Lower lobe of right lung (tissue), 2 donors: ENCODE data around the gene SLCO2A1. TPM values are rescaled to one million over a fixed set of nuclear protein-coding genes. Genes with fewer than 3 reads are reported as not detected.

Experiments used
- ATAC-seq, 2 donors: fragments of 200-7000 bp; cut with Tn5 transposase; one replicate each; pipeline ENCODE4 v1.9.1; 2020 to 2022; ENCODE audit warnings: mild to moderate bottlenecking in 2 of 2, moderate library complexity in 2 of 2
- DNase-seq: peaks from one replicate; pipeline ENCODE4 v3.0.0-alpha.2; 2020
- H3K27ac ChIP-seq: fragments of 200-600 bp; one replicate; pipeline ENCODE4 v1.8.0; 2022
- H3K27me3 ChIP-seq: fragments of 200-600 bp; one replicate; pipeline ENCODE4 v1.8.0; 2022; ENCODE audit warnings: low read depth
- H3K36me3 ChIP-seq: fragments of 200-600 bp; one replicate; pipeline ENCODE4 v1.8.0; 2022; ENCODE audit warnings: mild to moderate bottlenecking
- H3K4me1 ChIP-seq: fragments of 200-600 bp; one replicate; pipeline ENCODE4 v1.8.0; 2022
- H3K4me3 ChIP-seq: fragments of 200-600 bp; one replicate; pipeline ENCODE4 v1.8.0; 2022; ENCODE audit warnings: mild to moderate bottlenecking
- H3K9me3 ChIP-seq: fragments of 200-600 bp; one replicate; pipeline ENCODE4 v1.8.0; 2022
- CTCF ChIP-seq: fragments of 200-600 bp; IDR thresholded peaks from one replicate; pipeline ENCODE4 v1.8.0; 2022; ENCODE audit warnings: antibody characterized with exemption, mild to moderate bottlenecking
- intact Hi-C: fragments of 100-400 bp; cut with DNase I; formaldehyde crosslinking; loops from one replicate; pipeline ENCODE4 v1.11.0; 2022
- total RNA-seq: library from RNA; stranded (reverse); fragmentation: NEBNext Ultra II Directional; extraction: Animal tissue kit (Norgen Biotek cat#: 25700); gene quantifications from one replicate; pipeline ENCODE4 v1.2.1, GENCODE V29; 2021
- donor health status: DM: no; HTN: yes; CAD: no; lungs with severe emphysema.

The SLCO2A1 gene
- total RNA-seq, 1 donor from 2014 or later = 204 TPM

GRCh38 chr3:133948996-133949395, 80.7 kb downstream of the SLCO2A1 start:
- no peaks in the 10 kb centered on the region for H3K27me3 ChIP-seq
- peaks cover 50% of the 10 kb centered on the region for H3K4me1 ChIP-seq
- ATAC-seq (no peak), DNase-seq (no peak)
- H3K4me3 ChIP-seq = no peak overlapping the region
- H3K9me3 ChIP-seq = no peaks in the 10 kb centered on the region
- TF ChIP-seq CTCF = no peak
- H3K36me3 ChIP-seq = no peaks in the 10 kb centered on the region
- peak overlapping the region; percentile 77 for H3K27ac ChIP-seq
- intact Hi-C loops = no loop called here

- DNase-seq (no peak), ATAC-seq (peak; percentile 11 to 24)
- H3K9me3 ChIP-seq = no peaks in the 10 kb centered on the region
- no peaks in the 10 kb centered on the region for H3K36me3 ChIP-seq
- H3K27me3 ChIP-seq = no peaks in the 10 kb centered on the region
- peaks cover 58% of the 10 kb centered on the region for H3K4me1 ChIP-seq
- TF ChIP-seq CTCF = no peak
- H3K27ac ChIP-seq = peak overlapping the region; percentile 77
- intact Hi-C loops = no loop called here
- no peak overlapping the region for H3K4me3 ChIP-seq
These were observed 81.5 kb downstream of the SLCO2A1 start for GRCh38 chr3:133948131-133948810.

GRCh38 chr3:133945381-133946095, 84.2 kb downstream of the SLCO2A1 start:
- H3K4me3 ChIP-seq = no peak overlapping the region
- H3K4me1 ChIP-seq = peaks cover 72% of the 10 kb centered on the region
- ATAC-seq (no peak), DNase-seq (no peak)
- intact Hi-C loops = no loop called here
- no peaks in the 10 kb centered on the region for H3K27me3 ChIP-seq
- no peak for TF ChIP-seq CTCF
- no peaks in the 10 kb centered on the region for H3K9me3 ChIP-seq
- H3K36me3 ChIP-seq = peaks cover 8% of the 10 kb centered on the region
- peak overlapping the region; percentile 77 for H3K27ac ChIP-seq

GRCh38 chr3:133944641-133945380, 84.9 kb downstream of the SLCO2A1 start:
- no peak overlapping the region for H3K4me3 ChIP-seq
- DNase-seq = no peak
- H3K36me3 ChIP-seq = peaks cover 8% of the 10 kb centered on the region
- peaks cover 72% of the 10 kb centered on the region for H3K4me1 ChIP-seq
- H3K27ac ChIP-seq = peak overlapping the region; percentile 84
- intact Hi-C loops = no loop called here
- no peaks in the 10 kb centered on the region for H3K9me3 ChIP-seq
- no peak for TF ChIP-seq CTCF
- peak; percentile 43 to 46 for ATAC-seq
- H3K27me3 ChIP-seq = no peaks in the 10 kb centered on the region

- intact Hi-C loops = no loop called here
- no peak overlapping the region for H3K4me3 ChIP-seq
- H3K36me3 ChIP-seq = peaks cover 12% of the 10 kb centered on the region
- H3K4me1 ChIP-seq = peaks cover 70% of the 10 kb centered on the region
- H3K27ac ChIP-seq = peak overlapping the region; percentile 84
- no peaks in the 10 kb centered on the region for H3K27me3 ChIP-seq
- no peak for TF ChIP-seq CTCF
- no peak for DNase-seq
- peak in 1 of 2 donors; percentile 17 for ATAC-seq
- H3K9me3 ChIP-seq = no peaks in the 10 kb centered on the region
These were observed 85.5 kb downstream of the SLCO2A1 start for GRCh38 chr3:133944181-133944580.
